Liver (tissue), 9 donors: ENCODE measurements around the gene NDRG4. TPM values are rescaled to one million over a fixed set of nuclear protein-coding genes. Genes with fewer than 3 reads are reported as not detected.

Experiments used
- DNase-seq: peaks from one replicate; pipeline ENCODE4 v3.0.0-alpha.2; 2017; ENCODE audit warnings: low spot score
- H3K27ac ChIP-seq, 2 donors: one replicate each; pipeline ENCODE4 v1.7.0; 2013; ENCODE audit warnings: inconsistent platforms in 2 of 2, low read length in 2 of 2, control low read depth in 1 of 2, low read depth in 1 of 2, mild to moderate bottlenecking in 1 of 2
- H3K27me3 ChIP-seq, 4 donors: one replicate each; pipeline versions ENCODE4 v1.6.1 to v1.7.0; 2013; ENCODE audit warnings: low read length in 3 of 4, inconsistent platforms in 1 of 4, mild to moderate bottlenecking in 1 of 4, moderate library complexity in 1 of 4; ENCODE audit not compliant: control insufficient read depth in 4 of 4, insufficient read depth in 4 of 4
- H3K36me3 ChIP-seq, 4 donors: one replicate each; pipeline versions ENCODE4 v1.6.1 to v1.7.0; 2013; ENCODE audit warnings: low read length in 3 of 4, mild to moderate bottlenecking in 3 of 4, low read depth in 1 of 4, moderate library complexity in 1 of 4; ENCODE audit not compliant: control insufficient read depth in 4 of 4, insufficient read depth in 3 of 4
- H3K4me1 ChIP-seq, 4 donors: one replicate each; pipeline versions ENCODE4 v1.6.1 to v1.7.0; 2013; ENCODE audit warnings: low read length in 3 of 4, mild to moderate bottlenecking in 3 of 4, moderate library complexity in 1 of 4; ENCODE audit not compliant: control insufficient read depth in 4 of 4, insufficient read depth in 4 of 4
- H3K4me3 ChIP-seq, 3 donors: one replicate each; pipeline versions ENCODE4 v1.6.1 to v1.7.0; 2013; ENCODE audit warnings: low read length in 3 of 3, control low read depth in 1 of 3, low read depth in 1 of 3, mild to moderate bottlenecking in 1 of 3
- H3K9ac ChIP-seq, 2 donors: one replicate each; pipeline ENCODE4 v1.7.0; 2013; ENCODE audit warnings: low read length in 2 of 2, mild to moderate bottlenecking in 2 of 2, moderate library complexity in 2 of 2, control low read depth in 1 of 2, low read depth in 1 of 2
- H3K9me3 ChIP-seq, 4 donors: one replicate each; pipeline versions ENCODE4 v1.6.1 to v1.7.0; 2013; ENCODE audit warnings: low read length in 3 of 4; ENCODE audit not compliant: control insufficient read depth in 4 of 4
- EGR1 ChIP-seq, 2 donors: IDR thresholded peaks; 2 replicates each; pipeline ENCODE4 v1.6.1; 2016 to 2018; ENCODE audit warnings: antibody characterized with exemption in 2 of 2, low read depth in 2 of 2
- FOXA1 ChIP-seq: IDR thresholded peaks from 2 replicates; pipeline ENCODE4 v1.6.1; 2016; ENCODE audit warnings: antibody characterized with exemption
- FOXA2 ChIP-seq: IDR thresholded peaks from 2 replicates; pipeline ENCODE4 v1.6.1; 2016; ENCODE audit warnings: antibody characterized with exemption
- HNF4A ChIP-seq, 2 donors: conservative IDR thresholded peaks; 2 replicates each; pipeline ENCODE4 v1.6.1; 2016; ENCODE audit warnings: antibody characterized with exemption in 2 of 2, mild to moderate bottlenecking in 2 of 2
- HNF4G ChIP-seq: IDR thresholded peaks from 2 replicates; pipeline ENCODE4 v1.6.1; 2016; ENCODE audit warnings: antibody characterized with exemption
- NR2F2 ChIP-seq: IDR thresholded peaks from 2 replicates; pipeline ENCODE4 v1.6.1; 2016; ENCODE audit warnings: antibody characterized with exemption
- RAD21 ChIP-seq, 2 donors: IDR thresholded peaks; 2 replicates each; pipeline ENCODE4 v1.6.1; 2016; ENCODE audit warnings: antibody characterized with exemption in 2 of 2, mild to moderate bottlenecking in 2 of 2
- RXRA ChIP-seq, 2 donors: IDR thresholded peaks; 2 replicates each; pipeline ENCODE4 v1.6.1; 2017 to 2018; ENCODE audit warnings: antibody characterized with exemption in 2 of 2, mild to moderate bottlenecking in 1 of 2
- SP1 ChIP-seq: IDR thresholded peaks from 2 replicates; pipeline ENCODE4 v1.6.1; 2018; ENCODE audit warnings: antibody characterized with exemption, mild to moderate bottlenecking
- TAF1 ChIP-seq: conservative IDR thresholded peaks from 2 replicates; pipeline ENCODE4 v1.6.1; 2016; ENCODE audit warnings: antibody characterized with exemption, mild to moderate bottlenecking
- YY1 ChIP-seq: IDR thresholded peaks from 2 replicates; pipeline ENCODE4 v1.6.1; 2016; ENCODE audit warnings: antibody characterized with exemption, mild to moderate bottlenecking
- WGBS: extraction: QIAGEN DNeasy Blood & Tissue Kit; methylation state at CpG from one replicate; pipeline ENCODE4 v1.1.7; 2013; 5-methylcytosine and 5-hydroxymethylcytosine counted together
- polyA plus RNA-seq, 2 donors: library from polyadenylated mRNA; stranded (reverse) in 1 of 2; unstranded in 1 of 2; fragments of 200-250 nt in 1 of 2; fragments of >200 nt in 1 of 2; fragmentation: Nextera tagmentation in 1 of 2; extraction: Ambion mirVana in 1 of 2; gene quantifications; one replicate each; pipeline versions ENCODE4 v1.2.1 to v1.2.3, GENCODE V29; 2013 to 2015
- total RNA-seq, 2 donors: library from RNA; depleted of rRNA; stranded (reverse); fragments of >200 nt; gene quantifications; one replicate each; pipeline ENCODE4 v1.2.3, GENCODE V29; 2014
- TF ChIP-seq, protein P1 (sequence below): fragments of 150-350 bp; IDR thresholded peaks from 2 replicates; pipeline ENCODE4 v1.5.1; 2017; ENCODE audit warnings: improper control_type of control experiment, low read depth, low read length; ENCODE audit not compliant: missing input control
- TF ChIP-seq, protein P2 (sequence below): IDR thresholded peaks from 2 replicates; pipeline ENCODE4 v1.6.1; 2016; ENCODE audit warnings: antibody characterized with exemption, mild to moderate bottlenecking
- TF ChIP-seq, protein P3 (sequence below): IDR thresholded peaks from 2 replicates; pipeline ENCODE4 v1.6.1; 2016; ENCODE audit warnings: antibody characterized with exemption
- donor health status: healthy.
- donor health status: healthy.
- donor health status: healthy.
- donor health status: healthy.
- donor health status: healthy.

Gene NDRG4
- total and polyA plus RNA-seq, 4 donors, result 0.40 to 1.1 (median 0.86) TPM

DNA sequence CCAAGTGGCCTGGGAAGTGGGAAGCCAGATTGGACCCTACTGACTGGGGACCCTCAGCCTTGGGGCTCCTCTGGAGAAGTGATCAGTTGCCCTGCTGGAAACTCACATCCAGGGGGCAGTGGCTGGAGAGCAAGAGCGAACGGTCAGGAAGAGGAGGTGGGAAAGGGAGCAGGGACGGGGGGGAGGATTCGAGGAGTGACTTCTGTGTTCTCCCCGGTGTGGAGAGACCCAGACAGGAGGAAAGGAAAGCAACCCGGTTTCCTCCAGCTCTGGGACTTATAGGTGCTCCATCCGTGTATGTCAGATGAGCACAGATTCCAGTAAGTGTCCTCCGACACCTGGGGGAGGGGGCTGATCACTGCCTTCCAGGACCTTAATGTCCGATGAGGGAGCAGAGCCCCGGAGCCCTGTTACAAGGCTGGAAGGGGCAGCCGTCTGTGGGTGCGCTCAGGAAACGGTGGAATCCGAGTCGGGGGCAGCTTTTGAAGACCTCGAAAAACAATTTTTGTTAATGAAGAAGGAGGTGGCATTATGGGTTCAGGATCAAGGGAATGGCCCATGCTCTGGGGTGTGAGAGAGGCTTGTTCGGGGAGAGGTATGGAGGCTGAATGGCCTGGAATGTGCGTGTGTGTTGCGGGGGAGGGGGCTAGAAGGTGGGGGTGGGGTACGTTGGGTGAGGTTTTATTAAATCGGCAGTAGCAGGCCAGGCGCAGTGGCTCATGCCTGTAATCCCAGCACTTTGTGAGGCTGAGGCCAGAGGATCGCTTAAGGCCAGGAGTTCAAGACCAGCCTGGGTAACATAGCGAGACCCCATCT is 34.8 kb upstream of the NDRG4 start:
- peaks cover 0 to 11% (median 6%) of the 10 kb centered on the region in 4 donors for H3K27me3 ChIP-seq
- peaks cover 5 to 19% (median 12%) of the 10 kb centered on the region in 4 donors for H3K4me1 ChIP-seq
- WGBS, result 19% methylated on average over 24 of the region's 24 CpGs
- no peaks in the 10 kb centered on the region for H3K36me3 ChIP-seq
- no peak overlapping the region for H3K27ac ChIP-seq
- no peak for DNase-seq
- no peak for TF ChIP-seq RAD21 (IDR thresholded peaks at IDR 0.05)
- no peak for TF ChIP-seq TAF1
- TF ChIP-seq, protein P1, sequence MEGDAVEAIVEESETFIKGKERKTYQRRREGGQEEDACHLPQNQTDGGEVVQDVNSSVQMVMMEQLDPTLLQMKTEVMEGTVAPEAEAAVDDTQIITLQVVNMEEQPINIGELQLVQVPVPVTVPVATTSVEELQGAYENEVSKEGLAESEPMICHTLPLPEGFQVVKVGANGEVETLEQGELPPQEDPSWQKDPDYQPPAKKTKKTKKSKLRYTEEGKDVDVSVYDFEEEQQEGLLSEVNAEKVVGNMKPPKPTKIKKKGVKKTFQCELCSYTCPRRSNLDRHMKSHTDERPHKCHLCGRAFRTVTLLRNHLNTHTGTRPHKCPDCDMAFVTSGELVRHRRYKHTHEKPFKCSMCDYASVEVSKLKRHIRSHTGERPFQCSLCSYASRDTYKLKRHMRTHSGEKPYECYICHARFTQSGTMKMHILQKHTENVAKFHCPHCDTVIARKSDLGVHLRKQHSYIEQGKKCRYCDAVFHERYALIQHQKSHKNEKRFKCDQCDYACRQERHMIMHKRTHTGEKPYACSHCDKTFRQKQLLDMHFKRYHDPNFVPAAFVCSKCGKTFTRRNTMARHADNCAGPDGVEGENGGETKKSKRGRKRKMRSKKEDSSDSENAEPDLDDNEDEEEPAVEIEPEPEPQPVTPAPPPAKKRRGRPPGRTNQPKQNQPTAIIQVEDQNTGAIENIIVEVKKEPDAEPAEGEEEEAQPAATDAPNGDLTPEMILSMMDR, result no peak
- TF ChIP-seq, protein P2, sequence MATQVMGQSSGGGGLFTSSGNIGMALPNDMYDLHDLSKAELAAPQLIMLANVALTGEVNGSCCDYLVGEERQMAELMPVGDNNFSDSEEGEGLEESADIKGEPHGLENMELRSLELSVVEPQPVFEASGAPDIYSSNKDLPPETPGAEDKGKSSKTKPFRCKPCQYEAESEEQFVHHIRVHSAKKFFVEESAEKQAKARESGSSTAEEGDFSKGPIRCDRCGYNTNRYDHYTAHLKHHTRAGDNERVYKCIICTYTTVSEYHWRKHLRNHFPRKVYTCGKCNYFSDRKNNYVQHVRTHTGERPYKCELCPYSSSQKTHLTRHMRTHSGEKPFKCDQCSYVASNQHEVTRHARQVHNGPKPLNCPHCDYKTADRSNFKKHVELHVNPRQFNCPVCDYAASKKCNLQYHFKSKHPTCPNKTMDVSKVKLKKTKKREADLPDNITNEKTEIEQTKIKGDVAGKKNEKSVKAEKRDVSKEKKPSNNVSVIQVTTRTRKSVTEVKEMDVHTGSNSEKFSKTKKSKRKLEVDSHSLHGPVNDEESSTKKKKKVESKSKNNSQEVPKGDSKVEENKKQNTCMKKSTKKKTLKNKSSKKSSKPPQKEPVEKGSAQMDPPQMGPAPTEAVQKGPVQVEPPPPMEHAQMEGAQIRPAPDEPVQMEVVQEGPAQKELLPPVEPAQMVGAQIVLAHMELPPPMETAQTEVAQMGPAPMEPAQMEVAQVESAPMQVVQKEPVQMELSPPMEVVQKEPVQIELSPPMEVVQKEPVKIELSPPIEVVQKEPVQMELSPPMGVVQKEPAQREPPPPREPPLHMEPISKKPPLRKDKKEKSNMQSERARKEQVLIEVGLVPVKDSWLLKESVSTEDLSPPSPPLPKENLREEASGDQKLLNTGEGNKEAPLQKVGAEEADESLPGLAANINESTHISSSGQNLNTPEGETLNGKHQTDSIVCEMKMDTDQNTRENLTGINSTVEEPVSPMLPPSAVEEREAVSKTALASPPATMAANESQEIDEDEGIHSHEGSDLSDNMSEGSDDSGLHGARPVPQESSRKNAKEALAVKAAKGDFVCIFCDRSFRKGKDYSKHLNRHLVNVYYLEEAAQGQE, result no peak
- TF ChIP-seq FOXA1, result no peak
- TF ChIP-seq FOXA2, result no peak
- TF ChIP-seq, protein P3, sequence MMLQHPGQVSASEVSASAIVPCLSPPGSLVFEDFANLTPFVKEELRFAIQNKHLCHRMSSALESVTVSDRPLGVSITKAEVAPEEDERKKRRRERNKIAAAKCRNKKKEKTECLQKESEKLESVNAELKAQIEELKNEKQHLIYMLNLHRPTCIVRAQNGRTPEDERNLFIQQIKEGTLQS, result no peak
- TF ChIP-seq SP1, result no peak
- TF ChIP-seq RXRA (IDR thresholded peaks at IDR 0.05), result no peak
- TF ChIP-seq HNF4G, result no peak
- TF ChIP-seq NR2F2, result no peak
- TF ChIP-seq YY1, result no peak
- TF ChIP-seq EGR1 (IDR thresholded peaks at IDR 0.05; ENCODE audit: low read depth in 2 of 2), result no peak
- TF ChIP-seq HNF4A (conservative IDR thresholded peaks at IDR 0.05), result no peak
- no peaks in the 10 kb centered on the region for H3K9me3 ChIP-seq
- no peak overlapping the region for H3K4me3 ChIP-seq
- no peak overlapping the region for H3K9ac ChIP-seq

DNA sequence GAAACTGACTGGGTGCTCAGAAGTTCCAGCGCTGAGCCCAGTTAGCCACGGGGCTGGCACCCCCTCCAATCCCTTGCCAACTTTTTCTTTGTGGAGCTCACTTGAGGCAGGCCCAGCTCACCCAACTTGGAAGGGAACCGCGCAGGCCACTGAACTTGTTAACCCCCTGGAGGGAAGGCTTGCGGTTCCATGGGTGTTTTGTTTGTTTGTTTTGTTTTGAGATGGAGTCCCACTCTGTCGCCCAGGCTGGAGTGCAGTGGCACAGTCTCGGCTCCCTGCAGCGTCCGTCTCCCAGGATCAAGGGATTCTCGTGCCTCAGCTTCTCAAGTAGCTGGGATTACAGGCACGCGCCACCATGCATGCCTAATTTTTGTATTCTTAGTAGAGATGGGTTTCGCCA is 34.1 kb upstream of the NDRG4 start:
- H3K36me3 ChIP-seq, result no peaks in the 10 kb centered on the region
- peaks cover 0 to 11% (median 6%) of the 10 kb centered on the region in 4 donors for H3K27me3 ChIP-seq
- H3K4me3 ChIP-seq, result no peak overlapping the region
- H3K4me1 ChIP-seq, result peaks cover 5 to 19% (median 12%) of the 10 kb centered on the region in 4 donors
- no peak for DNase-seq
- WGBS, result 74% methylated on average over 13 of the region's 13 CpGs
- H3K27ac ChIP-seq, result no peak overlapping the region
- H3K9ac ChIP-seq, result no peak overlapping the region
- H3K9me3 ChIP-seq, result no peaks in the 10 kb centered on the region
- TF ChIP-seq RAD21 (IDR thresholded peaks at IDR 0.05), result no peak
